Measurements from ENCODE around the gene LRRTM4. TPM values are rescaled to one million over a fixed set of nuclear protein-coding genes. Genes with fewer than 3 reads are reported as not detected.

Gene LRRTM4
- total RNA-seq, 1 experiment from 2014 or later, result 0.23 TPM

DNA sequence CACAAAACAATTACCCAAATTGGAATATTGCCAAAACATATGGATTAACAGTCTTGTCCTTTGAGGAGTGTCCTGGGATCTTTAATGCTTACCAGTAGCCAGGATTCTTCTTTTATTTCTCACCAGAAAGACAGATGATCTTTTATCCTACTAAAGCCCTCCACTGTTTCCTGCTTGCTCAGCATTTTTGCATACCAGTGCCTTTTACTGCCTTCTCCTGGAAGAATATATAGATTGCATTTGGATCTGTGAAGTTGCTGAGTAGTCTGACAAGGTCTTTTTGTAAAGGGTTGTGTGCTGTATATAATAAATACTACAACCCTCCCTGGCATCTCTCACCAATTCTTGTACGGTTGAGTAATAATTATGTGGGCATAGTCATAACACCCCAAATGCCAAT, 652.2 kb downstream of the LRRTM4 start:
- no peaks in the 10 kb centered on the region for H3K4me1 ChIP-seq (ENCODE audit: control insufficient read depth, insufficient read depth, low read length)
- no peak overlapping the region for H3K4me3 ChIP-seq (ENCODE audit: low read depth in 2 of 2, low read length in 2 of 2)
- intact Hi-C loops (cut with micrococcal nuclease; ENCODE audit: unreplicated experiment), result no loop called here
- H3K9me3 ChIP-seq (ENCODE audit: control insufficient read depth, insufficient read depth, low read depth, low read length), result no peaks in the 10 kb centered on the region
- ATAC-seq (no peak), DNase-seq (ENCODE audit: low read depth, low spot score) (no peak)
- CTCF ChIA-PET, result no interaction called here
- no peaks in the 10 kb centered on the region for H3K36me3 ChIP-seq (ENCODE audit: control insufficient read depth, insufficient read depth, low read length)
- TF ChIP-seq POLR2AphosphoS5 (IDR thresholded peaks at IDR 0.05; ENCODE audit: low read depth, low read length) (no peak), SIN3A (IDR thresholded peaks at IDR 0.05; ENCODE audit: borderline replicate concordance, insufficient read depth, low read depth, low read length) (no peak), REST (IDR thresholded peaks at IDR 0.05; ENCODE audit: insufficient read depth in 1 of 2, low read depth in 2 of 2, low read length in 1 of 2) (no peak), TCF7L2 (IDR thresholded peaks at IDR 0.05; ENCODE audit: low read depth, low read length) (no peak), CTCF (IDR thresholded peaks at IDR 0.05) (no peak; the same call in 1 of the 2 replicates)
- H3K27me3 ChIP-seq (ENCODE audit: control insufficient read depth, insufficient read depth, low read length), result no peaks in the 10 kb centered on the region
- no peak overlapping the region for H3K27ac ChIP-seq (ENCODE audit: low read length)
- in situ Hi-C loops (cut with HindIII; ENCODE audit: low pct_unique_long_range_greater_than_20kb, low sequenced_read_pairs), result no loop called here
- POLR2A ChIA-PET, result no interaction called here
- no TSS peak for BruUV-seq (replicated peaks)

GRCh38 chr2:76867854-76868253, 654.3 kb downstream of the LRRTM4 start:
- BruUV-seq (replicated peaks), result no TSS peak
- no peaks in the 10 kb centered on the region for H3K4me1 ChIP-seq (ENCODE audit: control insufficient read depth, insufficient read depth, low read length)
- POLR2A ChIA-PET, result no interaction called here
- no peaks in the 10 kb centered on the region for H3K36me3 ChIP-seq (ENCODE audit: control insufficient read depth, insufficient read depth, low read length)
- ATAC-seq (no peak), DNase-seq (ENCODE audit: low read depth, low spot score) (no peak)
- H3K9me3 ChIP-seq (ENCODE audit: control insufficient read depth, insufficient read depth, low read depth, low read length), result no peaks in the 10 kb centered on the region
- H3K27ac ChIP-seq (ENCODE audit: low read length), result no peak overlapping the region
- CTCF ChIA-PET, result no interaction called here
- no peaks in the 10 kb centered on the region for H3K27me3 ChIP-seq (ENCODE audit: control insufficient read depth, insufficient read depth, low read length)
- intact Hi-C loops (cut with micrococcal nuclease; ENCODE audit: unreplicated experiment) (no loop called here), in situ Hi-C loops (cut with HindIII; ENCODE audit: low pct_unique_long_range_greater_than_20kb, low sequenced_read_pairs) (no loop called here)
- TF ChIP-seq SIN3A (IDR thresholded peaks at IDR 0.05; ENCODE audit: borderline replicate concordance, insufficient read depth, low read depth, low read length) (no peak), REST (IDR thresholded peaks at IDR 0.05; ENCODE audit: insufficient read depth in 1 of 2, low read depth in 2 of 2, low read length in 1 of 2) (no peak), CTCF (IDR thresholded peaks at IDR 0.05) (no peak), TCF7L2 (IDR thresholded peaks at IDR 0.05; ENCODE audit: low read depth, low read length) (no peak), POLR2AphosphoS5 (IDR thresholded peaks at IDR 0.05; ENCODE audit: low read depth, low read length) (no peak)
- no peak overlapping the region for H3K4me3 ChIP-seq (ENCODE audit: low read depth in 2 of 2, low read length in 2 of 2)
